Tibial nerve (tissue), 4 donors: ENCODE data around the gene CHST15. TPM values are rescaled to one million over a fixed set of nuclear protein-coding genes. Genes with fewer than 3 reads are reported as not detected.

Source experiments
- DNase-seq, 2 donors: peaks; one replicate each; pipeline ENCODE4 v3.0.0-alpha.2; 2019; ENCODE audit warnings: low spot score in 2 of 2
- H3K27ac ChIP-seq, 4 donors: fragments of 200-600 bp; sonication (generic) in 3 of 4; one replicate each; pipeline ENCODE4 v1.5.1; 2017 to 2019; ENCODE audit warnings: mild to moderate bottlenecking in 1 of 4
- H3K27me3 ChIP-seq, 2 donors: fragments of 200-600 bp; sonication (generic) in 1 of 2; one replicate each; pipeline versions ENCODE4 v1.5.1 to v1.6.0; 2017 to 2019
- H3K36me3 ChIP-seq, 3 donors: fragments of 200-600 bp; sonication (generic); one replicate each; pipeline ENCODE4 v1.5.1; 2018 to 2019
- H3K4me1 ChIP-seq, 4 donors: fragments of 200-600 bp; sonication (generic) in 3 of 4; one replicate each; pipeline ENCODE4 v1.5.1; 2017 to 2019
- H3K4me3 ChIP-seq, 4 donors: fragments of 200-600 bp; sonication (generic) in 3 of 4; one replicate each; pipeline ENCODE4 v1.5.1; 2017 to 2019; ENCODE audit warnings: mild to moderate bottlenecking in 1 of 4, moderate library complexity in 1 of 4
- H3K9me3 ChIP-seq, 4 donors: fragments of 200-600 bp; sonication (generic) in 3 of 4; one replicate each; pipeline ENCODE4 v1.5.1; 2017 to 2019
- CTCF ChIP-seq, 5 experiments: fragments of 200-600 bp in 3 of 5; fragments of 450-650 bp in 2 of 5; sonication (generic) in 3 of 5; IDR thresholded peaks; one replicate each; pipeline ENCODE4 v1.5.1; 2016 to 2019; ENCODE audit warnings: antibody characterized with exemption in 5 of 5, mild to moderate bottlenecking in 3 of 5, moderate library complexity in 2 of 5
- EP300 ChIP-seq, 2 donors: sonication (generic); formaldehyde crosslinking; IDR thresholded peaks; one replicate each; pipeline ENCODE4 v1.6.1; 2017; ENCODE audit warnings: antibody characterized with exemption in 2 of 2, mild to moderate bottlenecking in 1 of 2
- POLR2A ChIP-seq, 2 donors: fragments of 450-650 bp; IDR thresholded peaks; one replicate each; pipeline ENCODE4 v1.6.1; 2017; ENCODE audit warnings: antibody characterized with exemption in 2 of 2, mild to moderate bottlenecking in 2 of 2, moderate library complexity in 2 of 2
- WGBS, 2 donors: methylation state at CpG; one replicate each; pipeline ENCODE4 v1.1.5; 2018; 5-methylcytosine and 5-hydroxymethylcytosine counted together
- total RNA-seq, 4 donors: library from RNA; depleted of rRNA; stranded (reverse); fragments of >200 nt; gene quantifications; one replicate each; pipeline ENCODE4 v1.1.0, GENCODE V29; 2016

Gene CHST15
- total RNA-seq, 4 donors from 2014 or later, result 29.8 to 45.6 (median 34.3) TPM

GRCh38 chr10:124123156-124123555, 29.8 kb upstream of the CHST15 start:
- H3K36me3 ChIP-seq, result no peaks in the 10 kb centered on the region
- H3K27me3 ChIP-seq, result no peaks in the 10 kb centered on the region
- H3K4me3 ChIP-seq, result no peak overlapping the region
- DNase-seq, result no peak
- no peaks in the 10 kb centered on the region for H3K9me3 ChIP-seq
- no peak overlapping the region for H3K27ac ChIP-seq
- TF ChIP-seq POLR2A (IDR thresholded peaks at IDR 0.05) (no peak), CTCF (IDR thresholded peaks at IDR 0.05) (no peak), EP300 (IDR thresholded peaks at IDR 0.05) (no peak)
- peaks cover 0 to 6% (median 2%) of the 10 kb centered on the region in 4 donors for H3K4me1 ChIP-seq
- 89 to 93% methylated on average over 8 of the region's 8 CpGs for WGBS, 2 donors

DNA sequence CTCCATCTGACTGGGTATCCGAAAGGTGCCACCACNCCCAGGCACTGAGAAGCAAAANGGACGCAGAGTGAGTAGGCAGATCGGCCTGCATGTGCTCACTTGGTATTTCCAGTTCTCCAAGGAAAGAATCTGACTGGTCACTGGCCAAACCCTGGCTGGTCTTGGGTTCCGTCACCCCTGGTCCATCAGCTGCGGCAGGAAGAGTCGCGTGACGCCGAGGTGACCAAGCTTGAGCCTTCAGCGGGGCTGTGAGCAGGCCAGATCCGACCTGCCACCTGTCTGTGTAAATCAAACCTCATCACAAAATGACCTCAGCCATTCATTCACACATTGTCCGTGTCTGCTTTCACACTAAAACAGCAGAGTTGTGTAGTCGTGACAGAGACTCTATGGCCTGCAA, 28.8 kb upstream of the CHST15 start:
- no peaks in the 10 kb centered on the region for H3K9me3 ChIP-seq
- 89 to 90% methylated on average over 13 of the region's 13 CpGs for WGBS, 2 donors

GRCh38 chr10:124120410-124121061, 27.1 kb upstream of the CHST15 start:
- H3K4me3 ChIP-seq, result no peak overlapping the region
- no peaks in the 10 kb centered on the region for H3K27me3 ChIP-seq
- no peak for DNase-seq
- no peaks in the 10 kb centered on the region for H3K9me3 ChIP-seq
- H3K4me1 ChIP-seq, result peaks cover 0 to 6% (median 2%) of the 10 kb centered on the region in 4 donors
- TF ChIP-seq POLR2A (IDR thresholded peaks at IDR 0.05), result no peak
- no peak for TF ChIP-seq CTCF (IDR thresholded peaks at IDR 0.05)
- no peak for TF ChIP-seq EP300 (IDR thresholded peaks at IDR 0.05)
- H3K27ac ChIP-seq, result no peak overlapping the region
- H3K36me3 ChIP-seq, result no peaks in the 10 kb centered on the region
- 82 to 93% methylated on average over 4 of the region's 4 CpGs for WGBS, 2 donors

More for the DNA sequence above, 28.8 kb upstream of the CHST15 start:
- Histone ChIP-seq H3K27ac (no peak overlapping the region), H3K4me1 (peaks cover 0 to 6% (median 2%) of the 10 kb centered on the region in 4 donors), H3K27me3 (no peaks in the 10 kb centered on the region), H3K36me3 (no peaks in the 10 kb centered on the region), H3K4me3 (no peak overlapping the region)
- no peak for DNase-seq
- no peak for TF ChIP-seq POLR2A (IDR thresholded peaks at IDR 0.05)

- Histone ChIP-seq H3K4me3 (no peak overlapping the region), H3K36me3 (no peaks in the 10 kb centered on the region), H3K4me1 (peaks cover 0 to 6% (median 2%) of the 10 kb centered on the region in 4 donors), H3K27me3 (no peaks in the 10 kb centered on the region), H3K9me3 (no peaks in the 10 kb centered on the region), H3K27ac (no peak overlapping the region)
- TF ChIP-seq CTCF (IDR thresholded peaks at IDR 0.05) (no peak), EP300 (IDR thresholded peaks at IDR 0.05) (peak in 1 of 2 donors; percentile 18)
- no peak for DNase-seq
- 41 to 43% methylated on average over 11 of the region's 11 CpGs for WGBS, 2 donors
Observed at GRCh38 chr10:124119946-124120345, 26.5 kb upstream of the CHST15 start.

DNA sequence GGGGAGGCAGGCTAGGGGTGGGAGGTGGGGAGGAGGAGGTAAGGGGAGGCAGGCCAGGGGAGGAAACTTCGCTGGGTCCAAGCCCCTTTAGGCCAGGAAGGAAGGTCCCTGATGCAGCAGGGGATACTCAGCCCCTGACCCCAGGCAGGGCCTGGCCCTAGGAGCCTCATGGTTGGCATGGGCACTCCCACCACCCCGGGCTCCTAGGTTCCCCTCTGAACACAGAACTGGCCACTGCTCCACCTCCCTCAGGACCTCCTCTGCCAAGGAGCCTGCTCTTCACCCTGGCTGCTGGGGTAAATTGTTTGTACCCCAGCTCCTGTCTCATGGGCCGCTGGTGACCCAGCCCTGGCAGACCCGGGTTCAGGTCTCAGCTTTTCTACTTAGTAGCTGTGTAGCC, 25.8 kb upstream of the CHST15 start:
- no peak for TF ChIP-seq POLR2A (IDR thresholded peaks at IDR 0.05)
- no peak for TF ChIP-seq CTCF (IDR thresholded peaks at IDR 0.05)

More for the DNA sequence above, 25.8 kb upstream of the CHST15 start:
- H3K27me3 ChIP-seq, result no peaks in the 10 kb centered on the region
- no peak for DNase-seq
- H3K9me3 ChIP-seq, result no peaks in the 10 kb centered on the region
- peaks cover 0 to 6% (median 2%) of the 10 kb centered on the region in 4 donors for H3K4me1 ChIP-seq
- WGBS, 2 donors, result 86 to 100% methylated on average over 4 of the region's 4 CpGs
- H3K27ac ChIP-seq, result peak overlapping the region in 3 of 4 donors; percentile 2 to 36 (median 21)
- no peak overlapping the region for H3K4me3 ChIP-seq
- H3K36me3 ChIP-seq, result no peaks in the 10 kb centered on the region
